HL-60/S4 treated with retinoic acid at 250 ng/mL for 4 days and 3 days (cell line): ENCODE data around the gene CDHR5.
"Not testable (repeated sequence)": the region's sequence is repeated elsewhere in the genome, so short reads cannot be mapped to it uniquely, and the experiment has no call there.

Experiments
- in situ Hi-C: fragments of 300-500 bp; cut with MboI; formaldehyde crosslinking; loops from 2 replicates; pipeline ENCODE4 v1.7.0; 2022; ENCODE audit warnings: low sequenced_read_pairs

CDHR5 gene

DNA sequence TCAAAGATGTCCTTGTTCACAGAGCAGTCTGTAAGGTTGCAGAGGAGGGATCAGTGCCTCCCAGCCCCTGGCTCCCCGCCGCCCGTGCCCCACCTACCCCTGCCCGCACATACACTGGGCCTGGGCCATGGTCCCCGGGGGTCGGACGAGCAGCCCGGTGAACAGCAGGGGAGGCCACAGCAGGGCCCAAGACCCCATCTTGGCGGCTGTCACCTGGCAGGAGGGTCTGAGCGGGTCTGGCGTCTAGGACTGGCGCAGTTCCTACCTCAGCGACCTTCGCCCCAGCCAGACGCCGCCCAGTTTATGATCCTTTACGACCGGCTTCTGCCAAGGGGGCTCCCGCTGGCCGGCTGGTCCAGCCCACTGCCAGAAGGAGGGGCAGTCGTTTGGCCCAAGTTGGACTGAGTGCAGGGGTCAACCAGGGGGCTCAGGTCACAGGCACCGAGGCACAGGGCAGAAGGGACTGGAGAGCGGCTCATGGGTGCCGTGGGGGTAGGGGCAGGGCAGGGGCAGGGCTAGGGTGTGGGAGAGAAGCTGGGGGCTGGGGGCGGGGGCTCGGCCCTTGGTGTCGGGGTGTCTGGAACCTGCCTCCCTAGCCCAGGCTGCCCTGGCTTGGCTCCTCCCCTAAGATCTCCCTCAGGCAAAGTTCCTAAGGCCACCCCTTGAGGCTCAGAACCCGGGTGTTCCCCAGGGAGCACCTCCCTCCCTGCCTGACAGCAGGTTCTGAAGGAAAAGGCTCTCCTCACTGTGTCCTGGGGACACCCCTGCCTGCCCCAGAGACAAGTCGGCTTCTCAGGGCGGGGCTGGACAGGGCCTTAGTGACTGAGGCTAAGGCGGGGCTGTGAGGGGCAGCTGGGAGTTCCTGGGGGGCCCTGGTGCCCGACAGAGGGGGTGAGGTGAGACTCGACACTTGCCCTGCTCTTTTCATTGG, at the start of gene CDHR5:
Gene CDHR5, minus strand, starts transcription at position 251 of the 931 bp plus-strand sequence. Its CDS starts 53 bp downstream, at position 198.
- in situ Hi-C loops = no loop called here

GRCh38 chr11:674406-674805, 49.7 kb upstream of the CDHR5 start:
- in situ Hi-C loops = no loop called here

GRCh38 chr11:673866-674265, 49.1 kb upstream of the CDHR5 start:
- in situ Hi-C loops = no loop called here

DNA sequence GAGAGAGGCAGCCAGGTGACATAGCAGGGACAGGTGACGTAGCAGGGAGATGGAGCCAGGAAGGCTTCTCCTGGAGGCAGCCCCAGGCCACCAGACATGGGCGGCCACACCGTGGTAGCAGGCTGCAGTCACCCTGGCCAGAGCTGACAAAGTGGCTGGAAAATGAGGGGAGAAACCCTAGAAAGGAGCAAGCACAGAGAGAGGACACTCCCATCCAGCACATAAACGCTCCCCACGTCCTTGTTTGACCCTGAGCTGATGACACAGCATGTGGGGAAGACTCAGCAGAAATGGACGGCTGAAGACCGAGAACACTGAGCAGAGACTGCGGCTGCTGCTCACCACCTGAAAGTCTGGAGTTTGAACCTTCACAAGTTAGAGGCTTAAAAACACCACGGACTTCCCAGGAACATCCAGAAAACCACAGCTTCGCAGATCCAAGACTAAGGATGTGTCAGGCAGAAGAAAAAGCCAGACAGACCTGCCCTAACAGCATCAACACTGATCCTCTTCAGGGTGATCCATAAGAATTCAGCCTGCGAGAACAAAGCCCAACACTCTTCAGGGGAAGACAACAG, 41.0 kb upstream of the CDHR5 start:
- in situ Hi-C loops = no loop called here

DNA sequence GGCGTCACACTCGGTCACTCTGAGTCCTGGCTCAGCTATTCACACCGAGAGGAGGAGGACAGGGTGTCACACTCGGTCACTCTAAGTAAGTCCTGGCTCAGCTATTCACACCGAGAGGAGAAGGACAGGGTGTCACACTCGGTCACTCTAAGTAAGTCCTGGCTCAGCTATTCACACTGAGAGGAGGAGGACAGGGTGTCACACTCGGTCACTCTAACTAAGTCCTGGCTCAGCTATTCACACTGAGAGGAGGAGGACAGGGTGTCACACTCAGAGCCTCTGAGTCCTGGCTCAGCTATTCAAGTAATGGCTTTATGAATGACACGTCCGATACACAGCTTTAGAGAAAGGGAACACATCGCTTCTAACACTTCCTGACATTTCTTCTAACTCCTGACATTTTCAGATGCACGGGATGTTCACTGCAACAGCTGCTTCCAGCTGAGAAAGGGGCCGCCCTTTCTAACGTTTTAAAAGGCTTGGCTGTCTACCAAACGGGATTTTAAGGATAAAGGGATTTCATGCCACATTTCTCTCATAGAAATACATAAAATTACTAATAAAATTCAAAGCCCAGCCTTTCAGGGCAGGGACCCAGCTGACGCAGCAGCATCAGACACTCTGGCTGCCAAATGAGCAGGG, 40.4 kb upstream of the CDHR5 start:
- in situ Hi-C loops = no loop called here

DNA sequence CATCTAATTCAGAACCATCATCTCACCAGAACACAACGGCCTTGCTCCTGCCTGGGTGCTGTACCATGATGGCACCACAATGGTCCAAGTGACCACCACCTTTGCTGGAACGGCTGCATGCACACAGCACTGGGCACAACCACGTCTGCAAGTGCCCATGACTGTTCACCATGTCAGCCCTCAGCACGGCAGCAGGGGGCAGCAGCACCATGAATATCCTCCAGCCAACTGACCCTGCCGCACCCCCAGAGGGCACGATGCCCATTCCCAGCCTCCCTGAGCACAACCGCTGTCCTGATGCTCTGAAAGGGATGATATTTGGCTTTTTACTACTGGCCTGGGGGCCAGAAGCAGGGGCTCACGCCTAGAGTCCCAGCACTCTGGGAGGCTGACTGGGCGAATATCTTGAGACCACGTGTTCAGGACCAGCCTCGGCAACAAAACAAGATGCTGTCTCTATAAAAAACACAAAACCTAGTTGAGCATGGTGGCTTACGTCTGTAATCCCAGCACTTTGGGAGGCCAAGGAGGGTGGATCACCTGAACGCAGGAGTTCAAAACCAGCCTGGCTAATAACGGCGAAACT, 38.0 kb upstream of the CDHR5 start:
- in situ Hi-C loops = no loop called here

DNA sequence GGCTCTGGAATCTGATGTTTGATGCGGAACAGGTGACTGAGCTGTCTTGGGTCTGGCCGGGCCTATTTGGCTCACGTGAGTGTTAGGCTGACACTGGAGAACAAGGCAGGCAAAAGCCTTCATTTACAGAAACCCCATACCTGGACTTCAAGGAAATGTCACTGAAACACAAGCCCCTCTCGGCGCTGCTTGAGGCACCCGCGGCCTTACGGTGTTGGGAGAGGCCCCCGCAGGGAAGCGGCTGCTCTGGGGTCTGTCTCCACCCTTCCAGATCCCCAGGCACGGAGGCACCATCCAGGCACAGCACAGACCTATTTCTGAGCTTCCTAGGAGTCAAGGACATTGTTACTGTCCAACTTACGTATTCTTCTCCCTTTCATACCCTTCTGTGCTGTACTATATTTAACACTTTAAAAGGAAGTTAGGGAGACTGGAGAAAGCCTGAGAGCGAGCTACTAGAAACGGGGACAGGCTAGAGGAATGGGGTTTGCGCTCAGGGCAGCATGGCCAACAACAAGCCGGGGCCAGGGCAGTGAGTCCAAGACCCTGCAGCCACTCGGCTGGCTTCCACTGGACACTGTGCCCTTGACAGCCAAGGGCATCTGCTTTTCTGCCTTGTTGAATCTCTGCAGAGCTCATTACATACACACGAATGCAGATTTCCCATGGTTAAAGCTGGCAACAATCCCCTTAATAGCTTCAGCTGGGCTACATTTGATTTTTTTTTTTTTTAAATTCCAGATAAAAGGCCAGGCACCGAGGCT, 36.1 kb upstream of the CDHR5 start:
- in situ Hi-C loops = no loop called here

- in situ Hi-C loops = no loop called here
These were observed 35.5 kb upstream of the CDHR5 start for GRCh38 chr11:660281-660680.

- in situ Hi-C loops = no loop called here
These were observed 34.9 kb upstream of the CDHR5 start for GRCh38 chr11:659532-660085.

DNA sequence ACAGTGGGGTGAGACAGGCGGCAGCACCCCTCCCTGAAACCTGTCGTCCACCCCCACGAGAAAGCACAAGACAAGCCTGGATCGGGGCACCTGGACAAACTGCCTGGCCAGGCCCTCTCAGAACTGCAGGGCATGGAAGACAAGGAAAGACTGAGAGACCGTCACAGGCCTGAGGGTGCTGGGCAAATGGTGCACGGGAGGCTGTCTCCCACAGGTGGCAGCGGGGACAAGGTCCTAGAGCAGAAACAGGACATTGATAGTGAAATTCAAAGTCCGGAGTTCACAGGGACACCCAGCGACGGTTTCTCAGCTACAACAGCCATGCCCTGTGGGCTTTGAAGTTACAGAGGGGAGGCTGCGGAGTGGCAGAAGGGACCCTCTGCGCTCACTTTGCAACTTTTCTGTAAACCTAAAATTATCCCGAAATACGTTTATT, 33.0 kb upstream of the CDHR5 start:
- in situ Hi-C loops = no loop called here

DNA sequence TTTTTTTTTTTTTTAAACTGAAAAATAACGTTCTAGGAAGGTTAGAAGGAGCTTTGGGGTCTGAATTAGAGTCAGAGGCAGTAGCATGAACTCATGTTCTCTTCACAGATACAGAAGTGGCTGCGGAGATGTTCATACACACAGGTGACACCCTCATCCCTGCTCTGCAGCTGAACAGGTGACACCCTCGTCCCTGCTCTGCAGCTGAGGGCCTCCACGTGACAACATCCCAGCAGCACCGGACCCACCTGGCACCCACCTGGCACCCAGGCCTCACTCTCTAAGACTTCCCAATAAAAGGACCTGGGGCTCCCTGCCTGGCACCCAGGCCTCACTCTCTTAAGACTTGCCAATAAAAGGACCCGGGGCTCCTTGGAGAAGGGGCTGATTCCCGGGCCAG, 32.1 kb upstream of the CDHR5 start:
- in situ Hi-C loops = no loop called here

GRCh38 chr11:656426-656825, 31.7 kb upstream of the CDHR5 start:
- in situ Hi-C loops = no loop called here

GRCh38 chr11:655036-655726, 30.4 kb upstream of the CDHR5 start:
- in situ Hi-C loops = no loop called here

GRCh38 chr11:654444-654843, 29.7 kb upstream of the CDHR5 start:
- in situ Hi-C loops = not testable (repeated sequence)

DNA sequence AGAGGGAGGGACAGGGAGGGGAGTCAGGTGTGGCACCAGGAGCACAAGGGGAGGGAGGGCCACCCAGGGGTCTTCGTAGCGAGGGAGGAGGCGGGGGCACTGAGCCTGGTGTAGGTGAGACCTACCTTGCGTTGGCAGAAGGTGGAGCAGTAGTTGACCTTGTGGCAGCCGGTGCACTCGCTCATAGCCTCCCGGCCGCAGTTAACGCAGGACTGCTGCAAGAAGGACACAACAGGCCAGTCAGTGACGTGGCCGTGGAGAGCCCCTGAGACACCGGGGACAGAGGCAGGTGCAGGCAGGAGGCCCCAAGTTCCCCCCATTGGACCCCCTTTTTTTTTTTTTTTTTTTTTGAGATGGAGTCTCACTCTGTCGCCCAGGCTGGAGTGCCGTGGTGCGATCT, 29.1 kb upstream of the CDHR5 start:
- in situ Hi-C loops = no loop called here

DNA sequence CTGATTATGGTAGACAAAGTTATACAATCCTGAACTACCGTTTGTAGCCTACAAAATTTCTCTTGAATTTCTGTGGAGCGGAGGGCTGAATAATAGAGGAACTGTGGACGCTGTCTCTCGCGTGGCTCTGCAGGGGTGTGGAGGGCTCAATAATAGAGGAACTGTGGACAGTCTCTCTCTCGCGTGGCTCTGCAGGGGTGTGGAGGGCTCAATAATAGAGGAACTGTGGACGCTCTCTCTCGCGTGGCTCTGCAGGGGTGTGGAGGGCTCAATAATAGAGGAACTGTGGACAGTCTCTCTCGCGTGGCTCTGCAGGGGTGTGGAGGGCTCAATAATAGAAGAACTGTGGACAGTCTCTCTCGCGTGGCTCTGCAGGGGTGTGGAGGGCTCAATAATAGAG, 28.4 kb upstream of the CDHR5 start:
- in situ Hi-C loops = not testable (repeated sequence)

GRCh38 chr11:650482-650881, 25.7 kb upstream of the CDHR5 start:
- in situ Hi-C loops = no loop called here

- in situ Hi-C loops = not testable (repeated sequence)
These were observed 23.0 kb upstream of the CDHR5 start for GRCh38 chr11:647672-648158.

DNA sequence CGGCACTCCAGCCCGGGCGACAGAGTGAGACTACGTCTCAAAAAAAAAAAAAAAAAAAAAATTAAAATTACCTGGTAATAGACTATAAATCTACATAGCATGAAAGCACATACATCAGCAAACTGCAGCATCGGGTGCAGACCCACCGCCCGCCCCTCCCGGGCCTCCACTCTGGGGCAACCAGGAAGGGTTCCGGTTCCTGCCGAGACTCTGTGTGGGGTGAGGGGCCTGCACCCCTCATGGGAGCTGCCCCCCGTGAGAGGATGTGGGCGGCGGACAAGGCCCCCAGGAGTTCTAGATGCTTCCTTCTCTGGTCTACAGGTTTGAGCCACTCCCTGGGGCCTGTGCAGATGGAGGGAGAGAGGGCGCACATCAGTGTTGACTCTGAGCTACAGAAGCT, 21.5 kb upstream of the CDHR5 start:
- in situ Hi-C loops = no loop called here

DNA sequence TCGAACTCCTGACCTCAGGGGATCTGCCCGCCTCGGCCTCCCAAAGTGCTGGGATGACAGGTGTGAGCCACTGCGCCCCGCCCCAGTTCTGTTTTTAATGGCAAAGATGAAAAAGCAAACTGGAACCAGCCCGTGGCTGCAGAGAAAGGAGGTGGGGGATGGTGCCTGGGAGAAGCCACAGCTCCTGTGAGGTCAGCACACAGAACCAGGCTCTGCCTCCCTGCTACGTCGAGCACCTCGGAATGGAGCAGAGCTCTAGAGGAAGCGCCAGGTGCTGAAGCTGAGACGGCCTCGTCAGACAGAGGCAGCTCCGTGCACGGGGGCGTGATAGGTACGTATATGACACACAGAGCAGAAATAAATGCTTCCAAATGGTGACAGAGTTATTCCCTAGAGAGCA, 20.8 kb upstream of the CDHR5 start:
- in situ Hi-C loops = no loop called here
